Trophoblast cell (in vitro differentiated cells and primary cell): ENCODE measurements around the gene DUOXA1.
A peak's percentile ranks its signal among the peaks of the same experiment; 100 is the strongest.

Experiments
- DNase-seq, 2 donors: peaks; one replicate each; pipeline ENCODE4 v3.0.0-alpha.2; 2016
- H2AFZ ChIP-seq: 2 replicates; pipeline ENCODE4 v1.6.1; 2013; ENCODE audit warnings: low read length, moderate library complexity, mild to moderate bottlenecking; ENCODE audit not compliant: insufficient read depth, poor library complexity
- H2AK5ac ChIP-seq: 2 replicates; pipeline ENCODE4 v1.6.1; 2013; ENCODE audit warnings: mild to moderate bottlenecking, low read length
- H2BK120ac ChIP-seq: 2 replicates; pipeline ENCODE4 v1.6.1; 2013; ENCODE audit warnings: low read length, mild to moderate bottlenecking, moderate library complexity; ENCODE audit not compliant: insufficient read depth, poor library complexity
- H2BK12ac ChIP-seq: 2 replicates; pipeline ENCODE4 v1.6.1; 2013; ENCODE audit warnings: mild to moderate bottlenecking, low read length, moderate library complexity
- H2BK5ac ChIP-seq: 2 replicates; pipeline ENCODE4 v1.6.1; 2013; ENCODE audit warnings: low read length, low read depth, moderate library complexity, mild to moderate bottlenecking; ENCODE audit not compliant: poor library complexity
- H3K14ac ChIP-seq: 2 replicates; pipeline ENCODE4 v1.6.1; 2013; ENCODE audit warnings: mild to moderate bottlenecking, low read length
- H3K18ac ChIP-seq: 2 replicates; pipeline ENCODE4 v1.6.1; 2013; ENCODE audit warnings: mild to moderate bottlenecking, low read length
- H3K23ac ChIP-seq: 2 replicates; pipeline ENCODE4 v1.6.1; 2013; ENCODE audit warnings: low read length
- H3K27ac ChIP-seq: 2 replicates; pipeline ENCODE4 v1.5.1; 2013; ENCODE audit warnings: low read depth, mild to moderate bottlenecking, inconsistent platforms, low read length, moderate library complexity
- H3K27me3 ChIP-seq: 2 replicates; pipeline ENCODE4 v1.6.1; 2013; ENCODE audit warnings: inconsistent platforms, mild to moderate bottlenecking, low read length, moderate library complexity; ENCODE audit not compliant: insufficient read depth
- H3K36me3 ChIP-seq, 2 experiments: 1 replicate in 1 of 2; 2 replicates in 1 of 2; pipeline ENCODE4 v1.6.1; 2013; ENCODE audit warnings: low read length in 2 of 2, mild to moderate bottlenecking in 2 of 2, moderate library complexity in 1 of 2; ENCODE audit not compliant: insufficient read depth in 2 of 2, control insufficient read depth in 1 of 2
- H3K4ac ChIP-seq: 2 replicates; pipeline ENCODE4 v1.6.1; 2013; ENCODE audit warnings: low read depth, mild to moderate bottlenecking, low read length, moderate library complexity
- H3K4me1 ChIP-seq, 2 experiments: 1 replicate in 1 of 2; 2 replicates in 1 of 2; pipeline ENCODE4 v1.6.1; 2013; ENCODE audit warnings: low read length in 2 of 2, mild to moderate bottlenecking in 2 of 2, moderate library complexity in 1 of 2; ENCODE audit not compliant: insufficient read depth in 2 of 2, control insufficient read depth in 1 of 2
- H3K4me2 ChIP-seq: 2 replicates; pipeline ENCODE4 v1.6.1; 2013; ENCODE audit warnings: inconsistent platforms, mild to moderate bottlenecking, low read length, moderate library complexity
- H3K4me3 ChIP-seq: 2 replicates; pipeline ENCODE4 v1.5.1; 2013; ENCODE audit warnings: mild to moderate bottlenecking, low read depth, low read length, inconsistent platforms
- H3K79me1 ChIP-seq: one replicate; pipeline ENCODE4 v1.6.1; 2013; ENCODE audit warnings: low read length
- H3K79me2 ChIP-seq: 2 replicates; pipeline ENCODE4 v1.6.1; 2013; ENCODE audit warnings: low read length, mild to moderate bottlenecking; ENCODE audit not compliant: control insufficient read depth, insufficient read depth, poor library complexity
- H3K9ac ChIP-seq: 2 replicates; pipeline ENCODE4 v1.6.1; 2013; ENCODE audit warnings: mild to moderate bottlenecking, low read length
- H3K9me3 ChIP-seq: 2 replicates; pipeline ENCODE4 v1.6.1; 2013; ENCODE audit warnings: low read depth, mild to moderate bottlenecking, control low read depth, inconsistent platforms, low read length; ENCODE audit not compliant: insufficient read depth
- H4K12ac ChIP-seq: 2 replicates; pipeline ENCODE4 v1.6.1; 2013; ENCODE audit warnings: low read depth, mild to moderate bottlenecking, low read length, moderate library complexity
- H4K8ac ChIP-seq: 2 replicates; pipeline ENCODE4 v1.6.1; 2013; ENCODE audit warnings: low read depth, mild to moderate bottlenecking, low read length, moderate library complexity
- H4K91ac ChIP-seq: one replicate; pipeline ENCODE4 v1.6.1; 2013; ENCODE audit warnings: low read depth, mild to moderate bottlenecking, low read length, moderate library complexity
- WGBS: extraction: QIAGEN DNeasy Blood & Tissue Kit; methylation state at CpG from one replicate; pipeline ENCODE4 v1.1.7; 2013; ENCODE audit warnings: missing lambda C conversion rate; ENCODE audit not compliant: insufficient read length, insufficient coverage; ENCODE audit errors: extremely low coverage; 5-methylcytosine and 5-hydroxymethylcytosine counted together

The DUOXA1 gene

DNA sequence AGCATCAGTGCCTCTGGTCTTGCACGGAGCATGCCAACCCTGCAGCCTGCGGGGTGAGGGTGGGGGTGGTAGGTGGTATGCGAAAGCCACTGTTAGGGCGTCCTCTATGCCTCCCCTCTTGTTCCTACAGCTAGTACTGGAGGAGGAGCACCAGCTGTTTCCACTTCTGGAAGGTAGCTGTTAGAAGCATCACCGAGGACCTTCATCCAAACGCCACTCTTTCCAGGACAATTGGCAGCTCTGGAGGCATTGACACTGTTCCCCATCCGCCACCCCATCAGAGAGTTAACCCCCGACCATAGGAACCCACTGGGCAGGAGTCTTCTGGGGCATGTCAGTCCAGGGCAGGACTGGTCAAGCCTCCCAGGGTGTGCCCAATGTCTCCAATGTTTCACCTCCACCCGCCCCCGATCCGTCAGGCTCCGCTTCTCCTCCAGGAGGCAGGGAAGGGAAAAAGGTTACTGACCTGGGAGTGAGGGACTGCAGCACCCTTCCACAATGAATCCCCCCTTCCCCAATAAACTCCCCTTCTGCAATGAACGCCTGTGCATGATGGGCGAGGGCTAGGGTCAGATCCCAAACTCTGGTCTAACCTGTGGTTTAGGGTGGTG, 16.2 kb downstream of the DUOXA1 start:
- no peak overlapping the region for H3K9ac ChIP-seq
- H3K4ac ChIP-seq: no peak overlapping the region
- H3K4me2 ChIP-seq: no peak overlapping the region
- no CpG with 5 or more reads among the region's 14 CpGs for WGBS
- no peak overlapping the region for H3K18ac ChIP-seq
- H2AK5ac ChIP-seq: no peak overlapping the region
- no peak overlapping the region for H2BK120ac ChIP-seq
- peaks cover 2% of the 10 kb centered on the region for H3K9me3 ChIP-seq
- no peaks in the 10 kb centered on the region for H3K79me2 ChIP-seq
- H4K12ac ChIP-seq: no peak overlapping the region
- H2BK12ac ChIP-seq: no peak overlapping the region
- DNase-seq: no peak
- peaks cover 4% of the 10 kb centered on the region in 2 experiments for H3K4me1 ChIP-seq
- no peaks in the 10 kb centered on the region for H3K79me1 ChIP-seq
- no peak overlapping the region for H3K23ac ChIP-seq
- H4K91ac ChIP-seq: no peak overlapping the region
- no peak overlapping the region for H2AFZ ChIP-seq
- H3K27me3 ChIP-seq: peaks cover 81% of the 10 kb centered on the region
- H3K4me3 ChIP-seq: no peak overlapping the region
- H2BK5ac ChIP-seq: no peak overlapping the region
- no peak overlapping the region for H4K8ac ChIP-seq
- no peak overlapping the region for H3K27ac ChIP-seq
- no peak overlapping the region for H3K14ac ChIP-seq
- no peaks in the 10 kb centered on the region for H3K36me3 ChIP-seq

DNA sequence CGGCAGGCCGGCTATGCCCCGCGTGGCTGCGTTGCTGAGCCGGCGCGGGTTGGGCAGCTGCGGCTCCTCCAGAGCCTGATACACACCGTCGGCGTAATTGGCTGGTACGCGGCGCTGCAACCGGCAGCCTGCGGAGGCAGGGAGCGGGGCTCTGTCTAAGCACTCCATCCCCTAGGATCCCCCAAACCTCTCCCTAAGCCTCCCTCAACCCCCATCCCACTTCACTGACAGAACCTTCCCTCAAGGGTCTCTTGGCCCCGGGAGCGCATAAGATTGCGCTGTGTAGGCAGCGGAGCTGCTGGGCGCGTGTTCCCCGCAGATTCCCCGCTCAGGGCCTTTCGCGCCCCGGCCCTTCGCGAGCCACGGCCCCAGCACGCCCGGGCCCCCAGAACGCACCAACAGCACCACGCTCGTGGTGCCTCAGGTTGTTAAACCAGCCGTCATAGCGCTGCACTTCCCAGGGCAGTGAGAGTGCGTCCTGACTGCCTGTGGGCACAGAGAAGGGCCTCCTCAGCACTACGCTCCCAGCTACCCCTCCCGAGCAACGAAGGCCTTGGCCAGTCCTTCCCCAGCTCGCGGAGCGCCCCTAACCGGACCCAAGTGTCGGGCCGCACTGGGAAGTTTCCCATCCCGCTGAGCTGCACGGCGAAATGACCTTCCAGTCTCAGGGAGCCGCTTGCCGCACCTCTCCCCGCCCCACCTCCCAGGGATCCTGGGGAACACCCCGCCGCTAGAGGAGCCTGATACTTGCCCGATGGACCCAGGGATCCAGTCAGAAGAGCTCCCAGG, 16.9 kb downstream of the DUOXA1 start:
- no peak overlapping the region for H3K4me3 ChIP-seq
- no peak overlapping the region for H4K12ac ChIP-seq
- no peak overlapping the region for H3K23ac ChIP-seq
- H2AFZ ChIP-seq: no peak overlapping the region
- no peak overlapping the region for H4K91ac ChIP-seq
- no peaks in the 10 kb centered on the region for H3K79me1 ChIP-seq
- H2BK120ac ChIP-seq: no peak overlapping the region
- no CpG with 5 or more reads among the region's 58 CpGs for WGBS
- H4K8ac ChIP-seq: no peak overlapping the region
- H3K9ac ChIP-seq: no peak overlapping the region
- H3K79me2 ChIP-seq: no peaks in the 10 kb centered on the region
- H3K4me2 ChIP-seq: peak overlapping the region; percentile 2
- no peak overlapping the region for H2BK5ac ChIP-seq
- H2AK5ac ChIP-seq: no peak overlapping the region
- no peak overlapping the region for H3K4ac ChIP-seq
- H2BK12ac ChIP-seq: no peak overlapping the region
- H3K14ac ChIP-seq: no peak overlapping the region
- H3K27me3 ChIP-seq: peaks cover 80% of the 10 kb centered on the region
- H3K18ac ChIP-seq: no peak overlapping the region
- H3K9me3 ChIP-seq: peaks cover 1% of the 10 kb centered on the region
- no peak overlapping the region for H3K27ac ChIP-seq
- DNase-seq: no peak
- H3K36me3 ChIP-seq: no peaks in the 10 kb centered on the region
- peaks cover 3% of the 10 kb centered on the region in 2 experiments for H3K4me1 ChIP-seq

DNA sequence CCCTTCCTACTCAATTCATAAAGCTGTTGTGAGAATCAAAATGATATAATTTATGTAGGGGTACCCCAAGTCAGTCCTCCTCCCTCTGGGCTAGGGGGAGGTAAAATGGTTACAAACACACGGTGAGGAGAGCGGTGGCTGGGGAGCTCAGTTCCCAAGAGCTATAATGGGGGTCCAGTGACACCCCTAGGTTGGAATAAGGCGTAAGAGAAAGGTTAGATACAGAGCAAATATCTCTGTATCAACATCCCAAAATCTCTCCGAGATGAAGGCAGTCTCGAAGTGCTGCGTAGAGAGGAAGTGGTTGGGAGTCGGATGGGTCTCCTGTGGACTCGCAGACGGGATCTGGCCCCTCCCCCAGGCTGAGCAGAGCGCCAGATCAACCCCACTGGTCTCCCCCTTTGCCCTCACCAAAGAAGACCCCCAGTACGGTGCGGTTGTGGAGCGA, 17.5 kb downstream of the DUOXA1 start:
- H4K12ac ChIP-seq: no peak overlapping the region

DNA sequence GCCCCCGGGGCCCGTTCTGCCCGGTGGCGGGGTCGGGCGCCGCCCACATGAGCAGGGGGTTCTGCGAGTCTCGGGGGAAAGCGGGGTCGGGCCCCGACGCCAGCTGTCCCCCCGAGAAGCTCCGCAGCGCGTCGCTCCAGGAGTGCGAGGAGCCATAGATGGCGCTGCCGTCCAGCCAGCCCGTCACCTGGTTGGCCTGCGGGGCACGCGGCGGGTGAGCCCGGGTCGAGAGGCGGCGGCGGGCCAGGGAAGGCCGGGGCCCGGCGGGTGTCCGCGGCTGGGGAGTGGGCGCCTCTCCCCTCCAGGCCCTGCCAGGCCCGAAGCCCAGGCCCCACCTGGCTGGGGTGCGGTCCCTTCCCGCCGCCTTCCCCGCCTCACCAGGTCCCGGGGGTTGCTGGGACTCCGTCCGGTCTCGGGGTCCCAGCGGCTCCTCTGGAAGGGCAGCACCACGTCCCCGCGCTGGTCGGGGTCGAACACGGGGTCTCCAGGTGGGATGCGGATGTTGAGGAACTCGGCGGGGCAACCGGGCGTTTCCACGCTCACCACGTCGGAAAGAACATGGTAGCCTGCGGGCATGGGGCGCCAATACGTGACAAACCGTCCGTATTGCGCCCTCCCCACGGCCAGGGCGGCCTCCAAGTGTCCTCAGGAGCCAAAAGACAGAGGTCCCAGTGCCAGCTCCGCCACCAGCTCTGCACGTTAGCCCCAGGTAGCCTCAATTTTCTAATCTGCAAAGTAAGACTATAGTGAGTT, 18.1 kb downstream of the DUOXA1 start:
- Histone ChIP-seq H2BK120ac (no peak overlapping the region), H3K18ac (no peak overlapping the region), H3K23ac (no peak overlapping the region), H4K91ac (no peak overlapping the region), H3K9me3 (no peaks in the 10 kb centered on the region), H3K79me2 (no peaks in the 10 kb centered on the region), H2BK5ac (no peak overlapping the region), H3K79me1 (no peaks in the 10 kb centered on the region), H3K4me2 (no peak overlapping the region), H3K14ac (no peak overlapping the region), H2AFZ (no peak overlapping the region), H2BK12ac (no peak overlapping the region), H3K4me3 (no peak overlapping the region), H3K27ac (no peak overlapping the region), H3K36me3 (no peaks in the 10 kb centered on the region), H3K4me1 (no peaks in the 10 kb centered on the region), H2AK5ac (no peak overlapping the region), H3K27me3 (peaks cover 68% of the 10 kb centered on the region), H3K9ac (no peak overlapping the region), H4K8ac (no peak overlapping the region), H4K12ac (no peak overlapping the region), H3K4ac (no peak overlapping the region)
- no CpG with 5 or more reads among the region's 71 CpGs for WGBS
- no peak for DNase-seq

More for the DNA sequence above, 17.5 kb downstream of the DUOXA1 start:
- Histone ChIP-seq H3K9me3 (no peaks in the 10 kb centered on the region), H2AK5ac (no peak overlapping the region), H3K9ac (no peak overlapping the region), H3K18ac (no peak overlapping the region), H3K27ac (no peak overlapping the region), H4K8ac (no peak overlapping the region), H4K91ac (no peak overlapping the region), H3K79me1 (no peaks in the 10 kb centered on the region), H3K36me3 (no peaks in the 10 kb centered on the region), H3K79me2 (no peaks in the 10 kb centered on the region), H3K4ac (no peak overlapping the region), H2BK5ac (no peak overlapping the region), H3K14ac (no peak overlapping the region), H3K27me3 (peaks cover 74% of the 10 kb centered on the region), H3K4me1 (no peaks in the 10 kb centered on the region), H2BK12ac (no peak overlapping the region), H3K4me3 (no peak overlapping the region), H2BK120ac (no peak overlapping the region), H3K4me2 (peak overlapping the region; percentile 2), H3K23ac (no peak overlapping the region), H2AFZ (no peak overlapping the region)
- no peak for DNase-seq
- no CpG with 5 or more reads among the region's 13 CpGs for WGBS
